ENCODE data around the gene GPR143.

GRCh38 chrX:9739130-9739529 lies 26.5 kb downstream of the GPR143 start:
- TF ChIP-seq POLR2A (IDR thresholded peaks at IDR 0.05) (no peak), CTCF (IDR thresholded peaks at IDR 0.05) (no peak), POLR2AphosphoS5 (IDR thresholded peaks at IDR 0.05; ENCODE audit: insufficient read depth in 1 of 2, low read depth in 1 of 2) (no peak)
